HepG2 (cell line): ENCODE measurements around the gene TMEM184C. TPM values are rescaled to one million over a fixed set of nuclear protein-coding genes. Genes with fewer than 3 reads are reported as not detected.

Experiments
- ATAC-seq: fragments of 200-7000 bp; cut with Tn5 transposase; 3 replicates; pipeline ENCODE4 v1.9.1; 2020; ENCODE audit warnings: mild to moderate bottlenecking, moderate library complexity
- BruUV-seq: library from RNA; stranded (reverse); fragments of 400-500 nt; replicated peaks from 2 replicates; lab custom pipeline; 2021; lab: Mats Ljungman, UMichigan
- CTCF ChIA-PET: fragments of 300-600 bp; formaldehyde crosslinking; extraction: SDS; loops from one replicate; lab custom pipeline; 2021; ENCODE audit warnings: low total read pairs, inconsistent platforms, low intra/inter-chr PET ratio; lab: Yijun Ruan, JAX
- POLR2A ChIA-PET: fragments of 350-600 bp; sonication (Branson Sonifier 250); formaldehyde crosslinking; loops from one replicate; lab custom pipeline; 2020; ENCODE audit warnings: antibody characterized with exemption, inconsistent platforms; lab: Yijun Ruan, JAX
- DNase-seq: peaks from one replicate; pipeline ENCODE4 v3.0.0-alpha.2; 2015; ENCODE audit warnings: low spot score
- FAIRE-seq: peaks from 3 replicates; lab custom pipeline; 2011; peaks lifted over from hg19 to GRCh38; lab: Jason Lieb, UNC
- H2AFZ ChIP-seq: one replicate; pipeline ENCODE4 v1.6.1; 2011; ENCODE audit warnings: low read length, inconsistent platforms
- H3K27ac ChIP-seq: fragments of 300-600 bp; 3 replicates; pipeline ENCODE4 v1.8.0; 2011; ENCODE audit warnings: mixed run types, mild to moderate bottlenecking, mixed read lengths, low read length, inconsistent platforms; ENCODE audit not compliant: insufficient read depth; ENCODE audit errors: extremely low read length
- H3K27me3 ChIP-seq, 2 experiments: fragments of 200-600 bp in 1 of 2; 2 replicates in 1 of 2; 3 replicates in 1 of 2; pipeline versions ENCODE4 v1.6.0 to v1.8.0; 2011; ENCODE audit warnings: low read length in 2 of 2, mild to moderate bottlenecking in 2 of 2, moderate library complexity in 2 of 2, inconsistent platforms in 1 of 2; ENCODE audit not compliant: insufficient read depth in 2 of 2, control insufficient read depth in 1 of 2
- H3K36me3 ChIP-seq, 2 experiments: fragments of 200-600 bp in 1 of 2; replicated peaks in 1 of 2; 2 replicates in 1 of 2; 3 replicates in 1 of 2; pipeline versions ENCODE4 v1.5.1 to v1.8.0; 2011; ENCODE audit warnings: low read length in 2 of 2, inconsistent platforms in 1 of 2; ENCODE audit not compliant: insufficient read depth in 2 of 2, control insufficient read depth in 1 of 2
- H3K4me1 ChIP-seq: 2 replicates; pipeline ENCODE4 v1.5.1; 2012; ENCODE audit warnings: low read length, inconsistent platforms; ENCODE audit not compliant: insufficient read depth
- H3K4me2 ChIP-seq: 2 replicates; pipeline ENCODE4 v1.6.0; 2011; ENCODE audit warnings: low read depth, low read length, inconsistent platforms
- H3K4me3 ChIP-seq, 3 experiments: fragments of 200-600 bp in 1 of 3; sonication (generic), shearing (Covaris generic) in 1 of 3; replicated peaks in 1 of 3; 2 replicates each; pipeline ENCODE4 v1.5.1; 2011 to 2016; ENCODE audit warnings: low read length in 3 of 3, inconsistent platforms in 2 of 3, low read depth in 2 of 3, mild to moderate bottlenecking in 2 of 3, control low read depth in 1 of 3, mixed read lengths in 1 of 3; ENCODE audit not compliant: insufficient read depth in 1 of 3
- H3K79me2 ChIP-seq: one replicate; pipeline ENCODE4 v1.6.1; 2011; ENCODE audit warnings: low read length, inconsistent platforms; ENCODE audit not compliant: insufficient read depth
- H3K9ac ChIP-seq: 2 replicates; pipeline ENCODE4 v1.6.0; 2011; ENCODE audit warnings: mild to moderate bottlenecking, low read depth, low read length, inconsistent platforms; ENCODE audit not compliant: insufficient read depth
- H3K9me3 ChIP-seq: 2 replicates; pipeline ENCODE4 v1.5.1; 2012; ENCODE audit warnings: mild to moderate bottlenecking, low read length
- H4K20me1 ChIP-seq: 2 replicates; pipeline ENCODE4 v1.6.0; 2011; ENCODE audit warnings: inconsistent platforms, mild to moderate bottlenecking, low read length, moderate library complexity; ENCODE audit not compliant: insufficient read depth
- CREB3 ChIP-seq: sonication (generic); formaldehyde crosslinking; IDR thresholded peaks from 2 replicates; pipeline ENCODE4 v1.5.0; 2020; ENCODE audit warnings: missing genetic modification reagents
- E2F1 ChIP-seq: sonication (generic); formaldehyde crosslinking; IDR thresholded peaks from 2 replicates; pipeline ENCODE4 v1.5.0; 2020; ENCODE audit warnings: missing genetic modification reagents
- MYNN ChIP-seq: sonication (generic); formaldehyde crosslinking; IDR thresholded peaks from 2 replicates; pipeline ENCODE4 v1.4.0; 2020; ENCODE audit warnings: mild to moderate bottlenecking, low read depth, missing genetic modification reagents
- NONO ChIP-seq, 2 experiments: fragments of 450-650 bp in 1 of 2; sonication (generic) in 1 of 2; formaldehyde crosslinking in 1 of 2; IDR thresholded peaks in 1 of 2; conservative IDR thresholded peaks in 1 of 2; 2 replicates each; pipeline versions ENCODE4 v1.6.1 to v1.8.0; 2017 to 2022; ENCODE audit warnings: mild to moderate bottlenecking in 1 of 2, missing genetic modification reagents in 1 of 2, moderate library complexity in 1 of 2
- PATZ1 ChIP-seq: sonication (generic); formaldehyde crosslinking; IDR thresholded peaks from 2 replicates; pipeline ENCODE4 v1.4.0; 2020; ENCODE audit warnings: missing genetic modification reagents
- PHF20 ChIP-seq: sonication (generic); formaldehyde crosslinking; IDR thresholded peaks from 2 replicates; pipeline ENCODE4 v1.5.0; 2020; ENCODE audit warnings: mild to moderate bottlenecking, missing genetic modification reagents
- PRMT3 ChIP-seq: sonication (generic); formaldehyde crosslinking; IDR thresholded peaks from 2 replicates; pipeline ENCODE4 v1.8.1; 2022; ENCODE audit warnings: low read depth, mild to moderate bottlenecking, moderate library complexity, missing genetic modification reagents, borderline replicate concordance
- ZNF180 ChIP-seq: sonication (generic); formaldehyde crosslinking; IDR thresholded peaks from 2 replicates; pipeline ENCODE4 v1.4.0; 2020; ENCODE audit warnings: low read depth, missing genetic modification reagents, borderline replicate concordance
- ZNF235 ChIP-seq: sonication (generic); formaldehyde crosslinking; IDR thresholded peaks from 2 replicates; pipeline ENCODE4 v1.8.1; 2023; ENCODE audit warnings: mild to moderate bottlenecking, missing genetic modification reagents, borderline replicate concordance
- ZNF253 ChIP-seq: sonication (generic); formaldehyde crosslinking; IDR thresholded peaks from 2 replicates; pipeline ENCODE4 v1.8.0; 2022; ENCODE audit warnings: mild to moderate bottlenecking, missing genetic modification reagents, borderline replicate concordance
- ZNF33A ChIP-seq: sonication (generic); formaldehyde crosslinking; IDR thresholded peaks from 2 replicates; pipeline ENCODE4 v1.5.1; 2020; ENCODE audit warnings: missing genetic modification reagents, mild to moderate bottlenecking, moderate library complexity, borderline replicate concordance
- ZNF552 ChIP-seq: sonication (generic); formaldehyde crosslinking; IDR thresholded peaks from 2 replicates; pipeline ENCODE4 v1.9.0; 2022; ENCODE audit warnings: missing genetic modification reagents, mild to moderate bottlenecking, borderline replicate concordance
- ZNF740 ChIP-seq: sonication (generic); formaldehyde crosslinking; IDR thresholded peaks from 2 replicates; pipeline ENCODE4 v1.4.0; 2020; ENCODE audit warnings: missing genetic modification reagents
- WGBS: methylation state at CpG from one replicate; pipeline ENCODE4 v1.1.6; 2017; ENCODE audit warnings: low lambda C conversion rate; 5-methylcytosine and 5-hydroxymethylcytosine counted together
- in situ Hi-C: cut with HindIII; loops from 2 replicates; pipeline ENCODE4 v1.10.0; 2017; ENCODE audit warnings: low pct_unique_long_range_greater_than_20kb; ENCODE audit not compliant: extremely low pct_ligation_motif_present
- intact Hi-C: fragments of 100-400 bp; cut with micrococcal nuclease; formaldehyde crosslinking; loops from one replicate; pipeline ENCODE4 v1.10.0; 2022; ENCODE audit not compliant: unreplicated experiment
- polyA plus RNA-seq, 8 experiments: library from polyadenylated mRNA; depleted of rRNA in 3 of 8; stranded (reverse) in 7 of 8; unstranded in 1 of 8; fragments of >200 nt; fragmentation: Illumina TruSeq in 4 of 8; extraction: Trizol in 4 of 8; gene quantifications; 2 replicates each; pipeline versions ENCODE4 v1.2.1 to v1.2.3, GENCODE V29; 2011 to 2016; ENCODE audit warnings: low read depth in 4 of 8, missing spikeins in 1 of 8, mixed read lengths in 1 of 8; ENCODE audit not compliant: insufficient read depth in 1 of 8
- total RNA-seq, 5 experiments: library from RNA; depleted of rRNA; stranded (reverse); fragments of >200 nt; fragmentation: Illumina TruSeq; extraction: Trizol; gene quantifications; 2 replicates each; pipeline ENCODE4 v1.2.3, GENCODE V29; 2016; ENCODE audit warnings: low read depth in 1 of 5

TMEM184C gene
- total and polyA plus RNA-seq, 2 of the 13 experiments (the other 11 are each of a cell fraction or from before 2014, with no cell fraction given) = 13.9 to 26.1 TPM

- Histone ChIP-seq H3K79me2 (no peaks in the 10 kb centered on the region), H3K4me3 (no peak overlapping the region), H4K20me1 (no peaks in the 10 kb centered on the region), H3K27ac (no peak overlapping the region), H2AFZ (no peak overlapping the region), H3K36me3 (peaks cover 5 to 18% of the 10 kb centered on the region in 2 experiments; a peak in 3 of 5 replicates), H3K9me3 (peaks cover 13% of the 10 kb centered on the region; the same call in 1 of the 2 replicates), H3K4me1 (no peaks in the 10 kb centered on the region), H3K4me2 (no peak overlapping the region), H3K9ac (no peak overlapping the region), H3K27me3 (no peaks in the 10 kb centered on the region)
- no peak for DNase-seq
- ChIA-PET POLR2A (no interaction called here), CTCF (no interaction called here)
- intact Hi-C loops (no loop called here), in situ Hi-C loops (no loop called here)
- 98% methylated on average over 1 of the region's 1 CpG for WGBS
- TF ChIP-seq PHF20 (CRISPR knock-in tag) (no peak), NONO (IDR thresholded peaks at IDR 0.05) (no peak), NONO (CRISPR knock-in tag; conservative IDR thresholded peaks at IDR 0.05) (no peak), PATZ1 (CRISPR knock-in tag) (no peak), CREB3 (CRISPR knock-in tag) (no peak), ZNF180 (CRISPR knock-in tag) (no peak), PRMT3 (CRISPR knock-in tag) (no peak), E2F1 (CRISPR knock-in tag) (no peak), ZNF253 (CRISPR knock-in tag) (no peak), ZNF235 (CRISPR knock-in tag) (no peak), MYNN (no peak), ZNF740 (CRISPR knock-in tag) (no peak), ZNF33A (no peak), ZNF552 (no peak)
- peak; percentile 34 for FAIRE-seq
- no peak for ATAC-seq
- no TSS peak for BruUV-seq
These were observed 34.4 kb downstream of the TMEM184C start for GRCh38 chr4:147651563-147651962.
